ENCODE data around the gene HCN2.
"Not testable (repeated sequence)": the region's sequence is repeated elsewhere in the genome, so short reads cannot be mapped to it uniquely, and the experiment has no call there.

The HCN2 gene

GRCh38 chr19:572140-572742 is 17.4 kb upstream of the HCN2 start, which contains the start of gene BSG:
TSS of gene BSG (plus strand) at chr19:572596. CDS start at chr19:572635, 39 bp downstream.
- DNase-seq, result peak; percentile 79

GRCh38 chr19:572743-573518 is 16.8 kb upstream of the HCN2 start:
- DNase-seq, result no peak

GRCh38 chr19:573519-573825 is 16.2 kb upstream of the HCN2 start:
- DNase-seq, result no peak

GRCh38 chr19:574658-575526 is 14.8 kb upstream of the HCN2 start:
- DNase-seq, result no peak

- no peak for DNase-seq
Measured at GRCh38 chr19:575527-576506, 13.9 kb upstream of the HCN2 start.

- DNase-seq, result no peak
Measured at GRCh38 chr19:576768-577438, 12.8 kb upstream of the HCN2 start.

- DNase-seq, result no peak
Measured at GRCh38 chr19:577439-578392, 12.0 kb upstream of the HCN2 start.

GRCh38 chr19:579111-579841 is 10.4 kb upstream of the HCN2 start:
- no peak for DNase-seq

- DNase-seq, result no peak
Measured at GRCh38 chr19:579842-580155, 9.9 kb upstream of the HCN2 start.

- no peak for DNase-seq
Measured at GRCh38 chr19:580274-580835, 9.3 kb upstream of the HCN2 start.

GRCh38 chr19:581399-582111 is 8.1 kb upstream of the HCN2 start:
- DNase-seq, result no peak

GRCh38 chr19:582497-583197 is 7.0 kb upstream of the HCN2 start:
- DNase-seq, result no peak

GRCh38 chr19:583198-583967 is 6.3 kb upstream of the HCN2 start:
- DNase-seq, result no peak

- no peak for DNase-seq
Measured at GRCh38 chr19:583968-584239, 5.8 kb upstream of the HCN2 start.

- no peak for DNase-seq
Measured at GRCh38 chr19:584240-585001, 5.3 kb upstream of the HCN2 start.

- not testable (repeated sequence) for DNase-seq
Measured at GRCh38 chr19:585146-585545, 4.5 kb upstream of the HCN2 start.

GRCh38 chr19:585551-586110 is 4.0 kb upstream of the HCN2 start:
- no peak for DNase-seq
